HepG2 (cell line): Measurements from ENCODE around the gene TRAK1. TPM values are rescaled to one million over a fixed set of nuclear protein-coding genes. Genes with fewer than 3 reads are reported as not detected.

Experiments used
- ATAC-seq: fragments of 200-7000 bp; cut with Tn5 transposase; 3 replicates; pipeline ENCODE4 v1.9.1; 2020; ENCODE audit warnings: mild to moderate bottlenecking, moderate library complexity
- BruUV-seq: library from RNA; stranded (reverse); fragments of 400-500 nt; replicated peaks from 2 replicates; lab custom pipeline; 2021; lab: Mats Ljungman, UMichigan
- CTCF ChIA-PET: fragments of 300-600 bp; formaldehyde crosslinking; extraction: SDS; loops from one replicate; lab custom pipeline; 2021; ENCODE audit warnings: low total read pairs, inconsistent platforms, low intra/inter-chr PET ratio; lab: Yijun Ruan, JAX
- POLR2A ChIA-PET: fragments of 350-600 bp; sonication (Branson Sonifier 250); formaldehyde crosslinking; loops from one replicate; lab custom pipeline; 2020; ENCODE audit warnings: antibody characterized with exemption, inconsistent platforms; lab: Yijun Ruan, JAX
- DNase-seq: peaks from one replicate; pipeline ENCODE4 v3.0.0-alpha.2; 2015; ENCODE audit warnings: low spot score
- FAIRE-seq: peaks from 3 replicates; lab custom pipeline; 2011; peaks lifted over from hg19 to GRCh38; lab: Jason Lieb, UNC
- H2AFZ ChIP-seq: one replicate; pipeline ENCODE4 v1.6.1; 2011; ENCODE audit warnings: low read length, inconsistent platforms
- H3K27ac ChIP-seq: fragments of 300-600 bp; 3 replicates; pipeline ENCODE4 v1.8.0; 2011; ENCODE audit warnings: mixed run types, mild to moderate bottlenecking, mixed read lengths, low read length, inconsistent platforms; ENCODE audit not compliant: insufficient read depth; ENCODE audit errors: extremely low read length
- H3K27me3 ChIP-seq, 2 experiments: fragments of 200-600 bp in 1 of 2; 2 replicates in 1 of 2; 3 replicates in 1 of 2; pipeline versions ENCODE4 v1.6.0 to v1.8.0; 2011; ENCODE audit warnings: low read length in 2 of 2, mild to moderate bottlenecking in 2 of 2, moderate library complexity in 2 of 2, inconsistent platforms in 1 of 2; ENCODE audit not compliant: insufficient read depth in 2 of 2, control insufficient read depth in 1 of 2
- H3K36me3 ChIP-seq, 2 experiments: fragments of 200-600 bp in 1 of 2; replicated peaks in 1 of 2; 2 replicates in 1 of 2; 3 replicates in 1 of 2; pipeline versions ENCODE4 v1.5.1 to v1.8.0; 2011; ENCODE audit warnings: low read length in 2 of 2, inconsistent platforms in 1 of 2; ENCODE audit not compliant: insufficient read depth in 2 of 2, control insufficient read depth in 1 of 2
- H3K4me1 ChIP-seq: 2 replicates; pipeline ENCODE4 v1.5.1; 2012; ENCODE audit warnings: low read length, inconsistent platforms; ENCODE audit not compliant: insufficient read depth
- H3K4me2 ChIP-seq: 2 replicates; pipeline ENCODE4 v1.6.0; 2011; ENCODE audit warnings: low read depth, low read length, inconsistent platforms
- H3K4me3 ChIP-seq, 3 experiments: fragments of 200-600 bp in 1 of 3; sonication (generic), shearing (Covaris generic) in 1 of 3; replicated peaks in 1 of 3; 2 replicates each; pipeline ENCODE4 v1.5.1; 2011 to 2016; ENCODE audit warnings: low read length in 3 of 3, inconsistent platforms in 2 of 3, low read depth in 2 of 3, mild to moderate bottlenecking in 2 of 3, control low read depth in 1 of 3, mixed read lengths in 1 of 3; ENCODE audit not compliant: insufficient read depth in 1 of 3
- H3K79me2 ChIP-seq: one replicate; pipeline ENCODE4 v1.6.1; 2011; ENCODE audit warnings: low read length, inconsistent platforms; ENCODE audit not compliant: insufficient read depth
- H3K9ac ChIP-seq: 2 replicates; pipeline ENCODE4 v1.6.0; 2011; ENCODE audit warnings: mild to moderate bottlenecking, low read depth, low read length, inconsistent platforms; ENCODE audit not compliant: insufficient read depth
- H3K9me3 ChIP-seq: 2 replicates; pipeline ENCODE4 v1.5.1; 2012; ENCODE audit warnings: mild to moderate bottlenecking, low read length
- H4K20me1 ChIP-seq: 2 replicates; pipeline ENCODE4 v1.6.0; 2011; ENCODE audit warnings: inconsistent platforms, mild to moderate bottlenecking, low read length, moderate library complexity; ENCODE audit not compliant: insufficient read depth
- CENPBD1 ChIP-seq: sonication (generic); formaldehyde crosslinking; IDR thresholded peaks from 2 replicates; pipeline ENCODE4 v1.8.0; 2022; ENCODE audit warnings: missing genetic modification reagents, low read depth, mild to moderate bottlenecking, borderline replicate concordance
- CREB3 ChIP-seq: sonication (generic); formaldehyde crosslinking; IDR thresholded peaks from 2 replicates; pipeline ENCODE4 v1.5.0; 2020; ENCODE audit warnings: missing genetic modification reagents
- DNMT1 ChIP-seq: sonication (generic); formaldehyde crosslinking; IDR thresholded peaks from 2 replicates; pipeline ENCODE4 v1.5.1; 2020; ENCODE audit warnings: mild to moderate bottlenecking, missing genetic modification reagents
- E2F5 ChIP-seq: sonication (generic); formaldehyde crosslinking; conservative IDR thresholded peaks from 2 replicates; pipeline ENCODE4 v1.4.0; 2020; ENCODE audit warnings: missing genetic modification reagents
- EP300 ChIP-seq, 3 experiments: sonication (generic) in 1 of 3; formaldehyde crosslinking in 1 of 3; IDR thresholded peaks; 2 replicates each; pipeline versions ENCODE4 v1.5.1 to v1.6.1; 2011 to 2020; ENCODE audit warnings: low read depth in 2 of 3, low read length in 2 of 3, borderline replicate concordance in 1 of 3, improper control_type of control experiment in 1 of 3, mild to moderate bottlenecking in 1 of 3, missing genetic modification reagents in 1 of 3, moderate library complexity in 1 of 3
- HDAC2 ChIP-seq: sonication (generic); formaldehyde crosslinking; IDR thresholded peaks from 2 replicates; pipeline ENCODE4 v1.4.0; 2020; ENCODE audit warnings: missing genetic modification reagents
- IKZF4 ChIP-seq: sonication (generic); formaldehyde crosslinking; IDR thresholded peaks from 2 replicates; pipeline ENCODE4 v1.5.1; 2020; ENCODE audit warnings: borderline replicate concordance, mild to moderate bottlenecking, low read depth, missing genetic modification reagents; ENCODE audit errors: not compliant biosample characterization
- KDM2A ChIP-seq: sonication (generic); formaldehyde crosslinking; IDR thresholded peaks from 2 replicates; pipeline ENCODE4 v1.4.0; 2020; ENCODE audit warnings: low read depth, missing genetic modification reagents, borderline replicate concordance
- MTF1 ChIP-seq: sonication (generic); formaldehyde crosslinking; IDR thresholded peaks from 2 replicates; pipeline ENCODE4 v1.5.0; 2020; ENCODE audit warnings: missing genetic modification reagents
- NCOR1 ChIP-seq: fragments of 200-600 bp; sonication (generic); IDR thresholded peaks from 2 replicates; pipeline ENCODE4 v1.7.0; 2017; ENCODE audit warnings: antibody characterized with exemption, low read length, borderline replicate concordance
- RBFOX2 ChIP-seq: fragments of 200-400 bp; formaldehyde crosslinking; IDR thresholded peaks from 2 replicates; pipeline ENCODE4 v1.6.1; 2017; ENCODE audit warnings: low read depth, mild to moderate bottlenecking, low read length
- RFX1 ChIP-seq: fragments of 450-650 bp; IDR thresholded peaks from 2 replicates; pipeline ENCODE4 v1.6.1; 2017
- RFX3 ChIP-seq: IDR thresholded peaks from 2 replicates; pipeline ENCODE4 v1.6.1; 2016; ENCODE audit warnings: missing biosample characterization, missing genetic modification reagents
- ZBTB37 ChIP-seq: sonication (generic); formaldehyde crosslinking; IDR thresholded peaks from 2 replicates; pipeline ENCODE4 v1.4.0; 2020; ENCODE audit warnings: mild to moderate bottlenecking, missing genetic modification reagents
- ZNF180 ChIP-seq: sonication (generic); formaldehyde crosslinking; IDR thresholded peaks from 2 replicates; pipeline ENCODE4 v1.4.0; 2020; ENCODE audit warnings: low read depth, missing genetic modification reagents, borderline replicate concordance
- ZNF580 ChIP-seq: IDR thresholded peaks from 2 replicates; pipeline ENCODE4 v1.6.1; 2016; ENCODE audit warnings: low read depth, borderline replicate concordance
- ZNF598 ChIP-seq: sonication (generic); formaldehyde crosslinking; IDR thresholded peaks from 2 replicates; pipeline ENCODE4 v1.5.1; 2020; ENCODE audit warnings: mild to moderate bottlenecking, missing genetic modification reagents, borderline replicate concordance
- ZNF790 ChIP-seq: sonication (generic); formaldehyde crosslinking; IDR thresholded peaks from 2 replicates; pipeline ENCODE4 v1.8.0; 2022; ENCODE audit warnings: missing genetic modification reagents, mild to moderate bottlenecking, borderline replicate concordance
- WGBS: methylation state at CpG from one replicate; pipeline ENCODE4 v1.1.6; 2017; ENCODE audit warnings: low lambda C conversion rate; 5-methylcytosine and 5-hydroxymethylcytosine counted together
- in situ Hi-C: cut with HindIII; loops from 2 replicates; pipeline ENCODE4 v1.10.0; 2017; ENCODE audit warnings: low pct_unique_long_range_greater_than_20kb; ENCODE audit not compliant: extremely low pct_ligation_motif_present
- intact Hi-C: fragments of 100-400 bp; cut with micrococcal nuclease; formaldehyde crosslinking; loops from one replicate; pipeline ENCODE4 v1.10.0; 2022; ENCODE audit not compliant: unreplicated experiment
- polyA plus RNA-seq, 8 experiments: library from polyadenylated mRNA; depleted of rRNA in 3 of 8; stranded (reverse) in 7 of 8; unstranded in 1 of 8; fragments of >200 nt; fragmentation: Illumina TruSeq in 4 of 8; extraction: Trizol in 4 of 8; gene quantifications; 2 replicates each; pipeline versions ENCODE4 v1.2.1 to v1.2.3, GENCODE V29; 2011 to 2016; ENCODE audit warnings: low read depth in 4 of 8, missing spikeins in 1 of 8, mixed read lengths in 1 of 8; ENCODE audit not compliant: insufficient read depth in 1 of 8
- total RNA-seq, 5 experiments: library from RNA; depleted of rRNA; stranded (reverse); fragments of >200 nt; fragmentation: Illumina TruSeq; extraction: Trizol; gene quantifications; 2 replicates each; pipeline ENCODE4 v1.2.3, GENCODE V29; 2016; ENCODE audit warnings: low read depth in 1 of 5

TRAK1 gene
- total and polyA plus RNA-seq, 2 of the 13 experiments (the other 11 are each of a cell fraction or from before 2014, with no cell fraction given) = 20.5 to 46.6 TPM

GRCh38 chr3:42129014-42129953 is 38.1 kb downstream of the TRAK1 start:
- CTCF ChIA-PET = no interaction called here
- Histone ChIP-seq H2AFZ (no peak overlapping the region), H3K4me3 (no peak overlapping the region; a peak in 1 of 6 replicates), H3K4me2 (peak overlapping the region; percentile 66), H3K27ac (peak overlapping the region; percentile 96), H3K4me1 (peaks cover 82% of the 10 kb centered on the region), H3K36me3 (peaks cover 4 to 13% of the 10 kb centered on the region in 2 experiments; a peak in 2 of 5 replicates), H3K9me3 (no peaks in the 10 kb centered on the region), H3K27me3 (no peaks in the 10 kb centered on the region), H4K20me1 (no peaks in the 10 kb centered on the region), H3K9ac (peak overlapping the region; percentile 62), H3K79me2 (peaks cover 17% of the 10 kb centered on the region)
- no peak for ATAC-seq
- POLR2A ChIA-PET = interaction anchor here (1.1 to 3.5 kb wide), 9 partner anchors 10 to 76 kb away, joined by 3 to 80 read pairs (median 5); no protein-coding TSS in a partner anchor
- intact Hi-C loops (no loop called here), in situ Hi-C loops (no loop called here)
- peak; percentile 47 for DNase-seq
- FAIRE-seq = peak; percentile 39
- BruUV-seq = no TSS peak
- 77% methylated on average over 18 of the region's 18 CpGs for WGBS
- TF ChIP-seq CREB3 (CRISPR knock-in tag) = no peak
- no peak for TF ChIP-seq KDM2A (CRISPR knock-in tag)
- no peak for TF ChIP-seq ZNF790 (CRISPR knock-in tag)
- TF ChIP-seq EP300 (IDR thresholded peaks at IDR 0.05; ENCODE audit: low read depth in 2 of 2, low read length in 2 of 2) = no peak
- TF ChIP-seq EP300 (CRISPR knock-in tag; IDR thresholded peaks at IDR 0.05; ENCODE audit: borderline replicate concordance) = no peak
- no peak for TF ChIP-seq MTF1 (CRISPR knock-in tag)
- TF ChIP-seq RFX3 (CRISPR knock-in tag) = peak; percentile 49
- TF ChIP-seq HDAC2 (CRISPR knock-in tag) = no peak
- no peak for TF ChIP-seq ZNF580 (CRISPR knock-in tag)
- TF ChIP-seq CENPBD1 (CRISPR knock-in tag) = no peak
- no peak for TF ChIP-seq ZNF180 (CRISPR knock-in tag)
- TF ChIP-seq DNMT1 (CRISPR knock-in tag) = no peak
- no peak for TF ChIP-seq NCOR1
- TF ChIP-seq E2F5 (CRISPR knock-in tag) = no peak
- no peak for TF ChIP-seq RBFOX2
- no peak for TF ChIP-seq ZBTB37 (CRISPR knock-in tag)
- peak; percentile 53; the same call in 1 of the 2 replicates for TF ChIP-seq RFX1
- TF ChIP-seq IKZF4 (CRISPR knock-in tag) = no peak
- TF ChIP-seq ZNF598 (CRISPR knock-in tag) = no peak
